Loucy (cell line): ENCODE results near the gene ABTB2.

Experiments
- EZH2phosphoT487 ChIP-seq: fragments of 200-600 bp; IDR thresholded peaks from 2 replicates; pipeline ENCODE4 v1.6.1; 2018; ENCODE audit warnings: antibody characterized with exemption, mild to moderate bottlenecking, moderate library complexity, borderline replicate concordance
- TF ChIP-seq, protein P1 (sequence below): fragments of 200-600 bp; sonication (generic); conservative IDR thresholded peaks from 2 replicates; pipeline ENCODE4 v1.5.1; 2014; ENCODE audit warnings: mild to moderate bottlenecking, antibody characterized with exemption, low read length

DNA sequence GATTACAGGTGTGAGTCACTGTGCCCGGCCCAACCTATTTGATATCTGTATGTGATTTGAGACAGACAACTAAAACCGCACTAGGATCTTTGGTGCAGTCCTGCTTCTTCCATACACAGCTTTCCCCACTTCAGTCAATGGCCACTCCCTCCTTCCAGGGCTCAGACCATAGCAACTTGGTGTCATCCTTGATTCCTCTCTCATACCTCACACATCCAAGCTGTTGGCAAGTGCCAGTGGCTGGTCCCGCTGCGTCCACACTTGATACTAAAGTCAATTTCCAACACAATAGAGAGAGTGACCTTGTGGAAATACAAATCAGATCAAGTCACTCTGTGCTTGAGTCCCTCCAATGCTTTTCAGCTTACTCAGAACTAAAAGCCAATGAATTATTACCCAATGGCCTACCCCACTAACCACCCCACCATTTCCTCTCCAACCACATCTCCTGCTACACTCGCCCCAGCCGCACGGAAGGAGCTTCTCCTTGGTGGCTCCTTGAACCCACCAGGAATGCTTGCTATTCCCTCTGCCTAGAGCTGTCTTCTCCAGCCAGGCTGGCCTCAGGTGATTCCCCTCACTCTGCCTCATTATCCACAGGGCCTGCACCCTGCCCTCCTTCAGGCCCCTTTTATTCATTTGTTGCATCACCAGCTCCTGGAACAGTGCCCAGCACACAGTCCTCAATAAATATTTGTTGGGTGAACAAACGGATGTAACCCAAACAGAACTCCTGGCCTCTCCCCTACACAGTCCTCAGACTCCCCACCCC lies 12.9 kb downstream of the ABTB2 start:
- TF ChIP-seq, protein P1, sequence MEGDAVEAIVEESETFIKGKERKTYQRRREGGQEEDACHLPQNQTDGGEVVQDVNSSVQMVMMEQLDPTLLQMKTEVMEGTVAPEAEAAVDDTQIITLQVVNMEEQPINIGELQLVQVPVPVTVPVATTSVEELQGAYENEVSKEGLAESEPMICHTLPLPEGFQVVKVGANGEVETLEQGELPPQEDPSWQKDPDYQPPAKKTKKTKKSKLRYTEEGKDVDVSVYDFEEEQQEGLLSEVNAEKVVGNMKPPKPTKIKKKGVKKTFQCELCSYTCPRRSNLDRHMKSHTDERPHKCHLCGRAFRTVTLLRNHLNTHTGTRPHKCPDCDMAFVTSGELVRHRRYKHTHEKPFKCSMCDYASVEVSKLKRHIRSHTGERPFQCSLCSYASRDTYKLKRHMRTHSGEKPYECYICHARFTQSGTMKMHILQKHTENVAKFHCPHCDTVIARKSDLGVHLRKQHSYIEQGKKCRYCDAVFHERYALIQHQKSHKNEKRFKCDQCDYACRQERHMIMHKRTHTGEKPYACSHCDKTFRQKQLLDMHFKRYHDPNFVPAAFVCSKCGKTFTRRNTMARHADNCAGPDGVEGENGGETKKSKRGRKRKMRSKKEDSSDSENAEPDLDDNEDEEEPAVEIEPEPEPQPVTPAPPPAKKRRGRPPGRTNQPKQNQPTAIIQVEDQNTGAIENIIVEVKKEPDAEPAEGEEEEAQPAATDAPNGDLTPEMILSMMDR: no peak
- TF ChIP-seq EZH2phosphoT487: no peak
